NCI-H1417 treated with DMSO at 0.1 percent for 48 hours (cell line): Measurements from ENCODE around the gene KCTD16.

Experiments
- DNase-seq: peaks from one replicate; lab custom pipeline; 2025; lab: John Stamatoyannopoulos, UW

KCTD16 gene

DNA sequence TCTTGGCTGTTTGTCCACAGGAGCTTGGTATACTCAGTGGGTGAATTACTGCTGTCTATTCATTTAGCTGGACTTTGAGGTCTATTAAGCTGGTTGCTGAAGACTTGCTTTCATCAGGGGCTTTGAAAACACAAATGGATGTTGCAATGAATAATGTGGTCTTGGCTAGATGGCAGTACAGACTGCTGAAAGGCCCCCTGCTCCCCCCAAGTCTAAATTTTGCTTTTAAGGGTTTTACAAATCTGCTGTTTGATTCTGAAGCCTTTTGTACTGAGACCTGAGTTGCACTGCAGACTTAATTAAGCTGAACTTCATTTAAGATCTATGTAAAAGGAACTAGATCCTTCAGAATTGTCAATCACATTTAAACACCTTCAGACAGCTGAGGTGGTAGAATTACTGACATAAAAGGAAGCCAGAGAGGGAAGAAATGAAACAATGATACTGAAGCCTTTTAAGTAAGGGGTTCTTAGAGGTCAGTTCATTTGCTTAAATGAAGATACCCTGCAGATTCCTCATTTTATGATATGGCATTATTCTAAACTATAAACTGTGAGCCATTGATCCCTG lies 37.3 kb downstream of the KCTD16 start:
- no peak for DNase-seq

DNA sequence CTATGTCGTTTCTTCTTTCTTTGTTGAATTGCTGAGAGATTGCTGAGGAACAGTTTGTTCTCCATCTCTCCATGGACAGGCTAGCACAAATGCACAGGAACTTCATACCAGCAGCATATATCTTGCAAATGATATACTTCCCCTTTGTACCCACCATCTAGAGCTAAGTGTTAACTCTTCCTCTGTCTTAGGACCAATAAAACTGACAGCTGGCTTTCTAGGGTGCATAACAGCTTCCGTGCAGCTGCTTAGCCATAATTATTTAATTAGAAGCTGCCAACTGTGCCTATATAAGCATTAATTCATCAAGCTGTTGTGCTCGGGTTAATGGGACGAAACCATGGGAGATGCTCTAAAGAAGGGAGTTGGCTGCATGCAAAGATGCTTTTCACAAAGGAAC lies 38.7 kb downstream of the KCTD16 start:
- no peak for DNase-seq

DNA sequence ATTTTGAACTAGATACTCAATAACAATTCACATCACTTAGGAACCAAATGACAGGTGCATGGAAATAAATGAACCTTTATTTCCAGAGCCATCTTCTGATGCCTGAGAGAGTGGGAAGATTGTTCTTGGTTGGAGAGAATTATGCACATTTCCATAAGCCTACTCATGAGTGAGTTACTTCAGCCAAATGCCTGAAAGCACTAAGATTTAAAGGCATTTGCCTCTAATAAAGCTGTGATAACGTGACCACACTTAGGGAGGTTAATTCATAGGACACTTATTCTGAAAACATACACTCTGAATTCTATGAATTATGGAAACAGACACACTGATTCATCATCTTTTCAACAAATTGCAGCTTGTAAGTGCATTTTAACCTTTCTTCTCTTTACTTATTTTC lies 40.0 kb downstream of the KCTD16 start:
- DNase-seq = no peak

DNA sequence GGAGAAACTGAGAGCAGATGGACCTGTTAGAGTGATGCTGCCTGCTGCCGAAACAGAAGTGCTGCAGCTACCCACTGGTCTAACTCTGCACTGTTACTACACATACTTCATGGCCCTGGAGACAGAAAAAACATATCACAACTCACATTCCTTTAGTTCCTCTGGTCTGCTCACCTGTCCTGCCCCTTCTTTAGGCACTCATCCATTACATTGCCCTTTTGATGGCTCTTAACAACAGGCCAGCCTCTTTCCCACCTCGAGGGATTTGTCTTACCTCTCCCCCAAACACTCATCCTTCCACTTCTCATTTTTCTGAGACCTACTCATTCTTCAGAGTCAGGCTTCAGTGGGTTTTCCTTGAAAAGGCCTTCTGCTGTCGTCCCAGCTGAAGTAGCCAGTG lies 49.2 kb downstream of the KCTD16 start:
- no peak for DNase-seq

DNA sequence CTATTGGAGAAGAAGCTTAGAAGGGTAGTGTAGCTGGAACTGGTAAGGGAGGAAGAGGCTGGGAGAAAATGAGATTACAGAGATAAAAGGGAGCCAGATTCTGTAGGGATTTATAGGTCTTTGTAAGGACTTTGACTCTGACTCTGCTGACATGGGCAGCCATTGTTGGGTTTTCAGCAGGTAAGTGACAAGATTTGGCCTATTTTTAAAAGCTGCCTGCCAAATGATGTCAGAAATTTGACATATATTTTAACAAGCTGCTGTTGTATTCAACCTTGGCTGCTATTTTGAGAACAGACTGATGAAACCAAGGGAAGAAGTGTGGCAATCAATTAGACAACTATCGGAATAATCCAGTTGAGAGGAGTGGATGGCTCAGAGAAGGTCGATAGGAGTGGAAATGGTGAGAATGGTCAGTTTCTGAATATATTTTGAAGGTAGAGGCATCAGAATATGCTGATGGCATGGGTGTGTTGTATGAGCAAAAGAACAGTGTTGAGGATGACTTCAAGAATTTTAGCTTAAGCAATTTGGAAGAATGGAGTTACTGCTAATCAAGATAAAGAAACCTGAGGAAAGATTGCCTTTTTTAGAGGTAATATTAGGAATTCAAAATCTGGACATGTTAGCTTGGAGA lies 56.8 kb downstream of the KCTD16 start:
- no peak for DNase-seq

DNA sequence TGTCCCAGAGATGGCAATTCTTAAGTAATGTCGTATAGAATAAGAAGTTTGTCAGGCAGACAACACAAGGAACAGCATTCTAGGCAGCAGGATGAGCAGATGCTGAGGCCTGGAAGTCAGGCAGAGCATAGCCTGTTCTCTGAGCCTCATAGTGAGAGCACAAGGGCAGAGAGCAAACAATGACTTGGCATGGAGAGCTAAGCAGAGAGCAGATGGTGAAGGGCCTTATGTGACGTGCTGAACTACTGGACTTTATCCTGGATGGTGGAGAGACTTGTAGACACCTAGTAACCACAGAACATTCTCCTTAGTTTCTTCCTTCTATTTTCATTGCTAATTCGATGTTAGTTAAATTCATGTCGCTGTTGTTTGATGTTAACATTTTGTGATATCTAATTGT lies 60.1 kb downstream of the KCTD16 start:
- no peak for DNase-seq

DNA sequence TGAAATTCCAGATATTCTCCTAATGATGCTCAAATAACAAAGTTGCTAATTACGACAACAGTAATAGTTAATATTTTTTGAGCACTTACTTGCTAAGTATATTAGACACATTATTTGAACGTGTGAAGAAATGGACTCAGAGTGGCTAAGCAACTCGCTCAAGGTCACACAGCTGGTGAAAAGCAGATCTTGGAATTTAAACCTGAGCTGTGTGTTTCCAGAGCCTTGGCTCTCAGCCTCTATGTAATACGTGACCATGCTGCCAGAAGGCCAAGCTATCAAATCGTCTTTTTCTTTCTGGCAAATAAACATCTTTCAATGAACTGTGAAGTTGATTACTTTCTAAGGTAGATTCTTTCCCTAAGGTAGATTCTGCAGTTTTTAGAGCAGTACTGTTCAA lies 61.6 kb downstream of the KCTD16 start:
- DNase-seq = no peak

DNA sequence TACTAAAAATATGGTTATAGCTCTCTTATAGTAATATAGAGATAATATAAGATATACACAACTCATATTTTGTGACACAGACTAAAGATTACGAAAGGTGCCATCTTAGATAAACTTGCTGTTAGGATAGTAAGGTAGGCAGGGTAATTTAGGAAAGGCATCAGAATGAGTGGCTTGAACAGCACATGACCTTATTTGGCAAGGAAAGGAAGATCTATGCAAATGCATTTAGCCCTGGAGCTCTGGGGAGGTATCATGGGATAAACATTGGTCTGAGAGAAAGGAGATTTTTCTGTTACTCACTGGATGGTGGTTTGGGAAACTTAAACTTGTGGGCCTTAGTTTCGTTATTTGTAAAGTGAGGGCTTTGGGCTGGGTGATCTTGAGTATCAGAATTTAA lies 65.8 kb downstream of the KCTD16 start:
- DNase-seq = no peak

DNA sequence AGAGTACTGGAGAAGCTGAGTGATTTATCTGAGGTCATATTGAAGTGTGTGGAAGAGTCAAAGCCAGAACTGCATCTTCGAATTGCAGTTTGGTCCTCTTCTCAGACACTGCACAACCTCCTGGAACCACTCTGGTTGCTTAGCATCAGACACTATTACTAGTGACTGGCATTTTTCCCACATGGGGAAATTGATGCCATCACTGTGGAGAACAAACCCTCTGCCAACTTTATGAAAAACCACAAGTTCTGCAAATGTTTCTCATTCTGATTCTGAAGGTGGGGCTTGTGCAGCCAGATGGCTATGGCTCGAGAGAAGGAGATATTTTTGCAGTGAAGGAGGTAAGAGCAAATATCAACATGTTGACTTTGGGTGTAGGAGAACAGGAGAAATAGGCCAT lies 67.2 kb downstream of the KCTD16 start:
- DNase-seq = no peak

DNA sequence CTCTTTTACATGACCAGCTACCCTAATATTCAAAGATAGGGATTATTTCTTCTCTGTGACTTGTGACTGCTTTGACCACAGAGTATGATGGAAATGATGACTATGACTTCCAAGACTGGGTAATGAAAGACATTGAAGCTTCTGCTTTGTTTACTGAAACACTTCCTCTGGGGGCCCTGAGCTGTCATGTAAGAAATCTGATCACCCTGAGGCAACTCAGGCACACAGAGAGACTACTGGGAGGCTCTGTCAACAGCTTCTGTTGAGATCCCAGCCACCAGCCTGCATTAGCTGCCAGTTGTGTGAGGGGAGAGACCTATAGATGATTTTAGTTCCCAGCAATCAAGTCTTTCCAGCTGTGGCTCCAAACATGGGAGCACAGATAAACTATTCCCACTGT lies 76.5 kb downstream of the KCTD16 start:
- DNase-seq = no peak

DNA sequence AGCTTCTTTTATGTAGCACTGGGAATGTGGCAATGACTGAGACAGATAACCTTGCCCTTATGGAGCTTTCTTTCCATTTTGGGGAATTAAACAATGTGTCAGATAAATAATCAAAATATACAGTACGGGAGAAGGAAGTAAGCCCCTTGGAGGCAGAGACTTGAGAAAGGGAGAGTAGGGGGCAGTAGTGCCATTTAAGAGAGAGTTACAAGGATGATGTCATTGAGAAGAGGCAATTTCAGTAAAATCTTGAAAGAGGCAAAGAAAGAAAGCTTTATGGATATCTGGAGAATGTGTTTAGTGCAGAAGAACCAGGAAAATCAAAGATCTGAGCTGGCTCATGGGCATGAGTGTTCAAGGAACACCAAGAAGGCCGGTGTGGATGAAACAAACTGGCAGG lies 77.3 kb downstream of the KCTD16 start:
- DNase-seq = no peak

DNA sequence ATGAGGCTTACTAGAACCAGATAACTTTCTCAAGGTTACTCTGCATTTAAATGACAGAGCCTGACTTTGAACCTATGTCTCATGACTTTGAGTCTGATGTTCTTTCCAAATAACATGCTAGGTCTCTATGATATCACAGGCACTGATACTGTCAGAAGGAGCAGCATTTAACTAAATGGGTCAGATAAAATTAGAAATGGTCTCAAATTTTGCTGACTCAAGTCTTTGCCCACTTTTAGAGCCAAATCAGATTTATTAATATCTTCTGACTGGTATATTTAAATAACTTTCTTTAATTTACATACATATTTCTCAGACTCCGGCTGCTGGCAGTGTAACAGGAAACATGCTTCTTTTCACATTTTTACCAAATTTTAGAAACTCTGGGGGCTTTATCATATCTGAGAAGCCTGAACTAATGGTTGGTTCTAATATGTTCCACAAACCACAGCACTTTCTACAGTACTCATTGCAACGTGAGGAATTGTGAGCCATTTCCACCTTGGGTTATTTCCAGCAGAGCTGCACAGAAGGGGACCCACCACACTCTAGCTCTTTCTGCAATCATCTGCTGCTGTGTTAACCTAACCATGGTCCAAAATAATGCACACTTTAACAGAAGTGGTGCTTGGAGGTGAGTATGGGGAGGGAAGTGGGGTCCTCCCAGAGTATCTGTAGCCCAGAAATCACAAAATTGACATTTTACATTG lies 79.2 kb downstream of the KCTD16 start:
- no peak for DNase-seq

DNA sequence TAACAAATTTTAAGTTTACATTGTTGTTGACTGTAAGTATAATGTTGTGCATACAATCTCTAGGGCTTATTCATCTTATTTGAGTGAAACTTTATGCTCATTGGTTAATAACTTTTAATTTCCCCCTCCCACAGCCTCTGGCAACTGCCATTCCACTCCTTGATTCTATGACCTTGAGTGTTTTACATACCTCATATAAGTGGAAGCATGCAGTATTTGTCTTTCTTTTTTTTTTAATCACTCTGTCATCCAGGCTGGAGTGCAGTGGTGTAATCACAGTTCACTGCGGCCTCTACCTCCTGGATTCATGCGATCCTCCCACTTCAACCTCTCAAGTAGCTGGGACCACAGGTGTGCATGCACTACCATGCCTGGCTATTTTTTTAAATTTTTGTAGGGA lies 83.9 kb downstream of the KCTD16 start:
- DNase-seq = no peak

DNA sequence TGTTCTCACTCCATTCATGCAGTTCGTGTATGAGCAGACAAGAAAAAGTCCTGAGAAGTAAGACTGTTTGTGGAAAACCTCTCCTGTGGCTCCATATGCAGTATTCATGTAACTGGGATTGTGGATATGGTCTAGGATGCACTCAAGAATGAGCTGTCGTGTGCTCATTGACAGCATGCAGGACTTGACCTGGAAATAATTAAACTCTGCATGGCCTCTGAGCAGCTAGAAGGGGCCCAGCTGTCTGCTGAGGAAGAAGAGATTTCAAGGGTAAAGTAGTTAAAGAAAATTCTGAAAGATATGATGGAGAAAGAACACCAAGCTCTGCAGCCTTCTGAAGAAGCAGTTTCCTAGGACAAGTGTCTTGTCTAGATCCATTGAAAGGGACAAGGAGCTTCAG lies 89.4 kb downstream of the KCTD16 start:
- no peak for DNase-seq

DNA sequence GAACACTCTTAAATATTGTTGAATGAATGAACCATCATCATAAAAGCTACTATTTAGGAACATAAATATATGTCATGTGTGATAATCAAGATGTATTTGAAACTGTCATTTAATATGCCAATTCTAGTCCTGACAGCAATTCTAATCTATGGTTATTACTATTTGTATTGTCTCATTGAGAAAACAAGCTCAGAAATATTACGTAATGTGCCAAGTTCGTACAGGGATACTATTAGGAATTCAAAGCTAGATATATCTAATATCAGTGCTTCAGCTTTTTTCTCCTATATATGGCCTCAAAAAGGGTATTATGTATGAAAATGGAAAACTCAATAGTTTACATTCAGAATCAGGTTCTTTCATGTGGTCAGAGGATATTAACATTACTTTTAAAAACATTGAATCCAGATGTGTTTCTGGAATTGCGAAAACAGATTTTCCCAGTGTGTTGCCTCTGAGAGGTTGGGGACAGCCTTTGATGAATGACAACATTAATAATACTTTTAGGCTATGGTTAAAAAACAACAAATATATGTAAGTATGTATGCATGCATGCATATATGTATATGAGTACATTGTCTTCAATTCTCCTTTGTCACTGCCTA lies 95.1 kb downstream of the KCTD16 start:
- no peak for DNase-seq

DNA sequence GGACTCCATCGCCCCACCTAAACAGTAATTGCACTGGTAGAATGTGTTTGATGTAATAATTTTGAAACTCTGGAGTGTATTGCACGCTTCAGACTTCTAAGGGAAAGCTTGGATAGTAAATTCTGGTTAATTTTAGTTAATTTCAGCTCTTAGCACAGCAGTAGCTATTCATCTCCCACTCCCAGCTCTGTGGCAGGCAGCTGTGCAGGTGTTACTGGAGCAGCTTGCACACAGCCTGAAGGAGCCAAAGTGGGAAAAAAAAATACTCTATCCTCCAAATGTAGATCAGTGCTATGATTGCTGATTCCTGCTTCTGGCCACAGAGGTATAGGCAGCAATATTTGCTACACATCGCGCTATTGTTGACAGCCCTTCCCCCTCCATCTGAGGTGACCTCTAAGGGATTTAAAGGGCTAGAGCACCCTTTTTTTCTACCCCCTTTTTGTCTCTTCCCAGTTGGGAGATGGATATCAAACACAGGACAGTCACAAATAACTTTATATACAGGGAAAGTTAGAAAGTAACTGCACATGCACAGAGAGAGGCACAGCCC lies 97.4 kb downstream of the KCTD16 start:
- DNase-seq = peak; percentile 2

DNA sequence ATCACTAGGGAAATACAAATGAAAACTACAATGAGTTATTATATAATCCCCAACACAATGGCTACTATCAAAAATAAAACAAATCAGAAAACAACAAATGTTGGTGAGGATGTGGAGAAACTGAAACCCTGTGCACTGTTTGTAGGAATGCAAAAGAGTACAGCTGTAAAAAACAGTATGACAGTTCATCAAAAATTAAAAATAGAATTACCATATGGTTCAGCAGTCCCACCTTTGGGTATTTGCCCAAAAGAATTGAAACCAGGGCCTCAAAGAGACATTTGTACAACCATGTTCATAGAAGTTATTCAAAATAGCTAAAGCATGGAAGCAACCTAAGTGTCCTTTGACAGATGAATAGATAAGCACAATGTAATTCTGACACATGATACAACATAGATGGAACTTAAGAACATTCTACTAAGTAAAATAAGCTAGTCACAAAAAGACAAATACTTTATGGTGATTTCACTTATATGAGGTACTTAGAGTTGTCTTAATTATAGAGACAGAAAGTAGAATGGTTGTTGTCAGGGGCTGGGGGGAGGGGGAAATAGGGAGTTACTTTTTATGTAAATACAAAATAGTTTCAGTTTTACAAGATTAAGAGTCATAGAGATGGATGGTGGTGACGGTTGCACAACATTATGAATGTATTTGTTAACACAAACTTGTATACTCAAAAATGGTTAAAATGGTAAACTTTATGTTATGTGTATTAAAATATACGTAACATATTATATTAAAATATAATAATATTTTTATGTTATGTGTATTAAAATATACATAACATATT lies 102.8 kb downstream of the KCTD16 start:
- DNase-seq = no peak

DNA sequence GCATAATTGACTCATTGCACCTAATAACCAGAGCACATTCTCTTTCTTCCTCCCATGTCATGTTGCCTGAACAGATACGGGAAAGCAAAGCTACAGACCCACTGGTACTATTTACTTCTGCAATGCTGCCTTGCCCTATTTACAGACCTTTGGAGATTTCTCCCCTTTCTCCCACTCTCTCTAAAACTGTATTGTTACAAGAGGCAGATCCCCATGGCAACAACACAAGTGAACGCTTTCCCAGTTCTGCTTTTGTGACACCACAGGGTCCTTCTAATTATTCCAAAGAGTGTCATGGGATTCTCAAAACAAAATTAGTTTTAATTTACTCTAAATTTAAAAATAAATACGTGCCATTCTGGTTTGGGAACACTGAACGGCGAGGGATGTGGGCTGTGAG lies 104.7 kb downstream of the KCTD16 start:
- no peak for DNase-seq

DNA sequence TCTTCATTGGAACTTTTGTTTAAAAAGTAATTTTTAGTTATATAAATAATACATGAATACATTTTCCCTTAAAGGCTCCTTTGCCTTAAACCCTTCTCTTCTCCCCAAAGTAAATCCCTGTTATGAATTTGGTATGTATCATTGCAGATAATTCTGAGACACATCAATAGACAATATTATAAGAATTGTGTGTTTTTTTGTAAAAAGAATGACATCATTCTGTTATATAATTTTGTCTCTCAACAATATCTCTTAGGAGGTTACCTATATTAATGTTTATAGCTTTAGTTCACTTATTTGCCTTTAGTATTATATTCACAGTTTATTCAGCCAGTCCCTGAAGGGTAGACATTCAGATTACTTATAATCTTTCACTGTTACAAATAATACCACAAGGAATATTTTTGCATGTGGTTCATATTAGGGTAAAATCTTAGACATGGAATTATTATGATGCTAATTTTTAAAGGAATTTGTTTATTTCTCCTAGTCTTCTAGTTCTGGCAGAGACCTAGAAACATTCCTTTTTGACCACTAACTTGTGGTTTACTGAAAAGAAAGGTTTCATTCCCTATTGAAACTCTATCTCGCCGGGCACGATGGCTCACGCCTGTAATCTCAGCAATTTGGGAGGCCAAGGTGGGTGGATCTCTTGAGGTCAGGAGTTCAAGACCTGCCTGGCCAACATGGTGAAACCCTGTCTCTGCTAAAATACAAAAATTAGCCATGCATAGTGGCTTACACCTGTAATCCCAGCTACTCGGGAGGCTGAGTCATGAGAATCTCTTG lies 105.6 kb downstream of the KCTD16 start:
- DNase-seq = no peak

DNA sequence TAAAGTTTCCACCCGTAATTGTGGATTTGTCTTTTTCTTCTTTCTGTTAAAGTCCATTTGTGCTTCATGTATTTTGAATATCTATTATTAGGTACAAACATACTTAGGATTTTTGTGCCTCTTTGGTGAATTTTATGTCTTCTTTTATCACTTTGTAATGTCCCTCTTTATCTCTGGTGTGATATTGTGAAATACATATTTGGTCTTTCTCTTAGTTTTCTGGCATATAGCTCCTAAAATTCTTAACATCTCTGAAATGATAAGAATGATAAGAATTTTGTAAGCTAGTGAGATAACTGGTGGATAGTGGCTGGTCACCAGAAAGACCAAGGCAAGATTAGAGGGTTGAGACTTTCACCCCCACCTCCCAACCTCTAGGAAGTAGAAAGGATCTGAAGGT lies 111.1 kb downstream of the KCTD16 start:
- DNase-seq = no peak

DNA sequence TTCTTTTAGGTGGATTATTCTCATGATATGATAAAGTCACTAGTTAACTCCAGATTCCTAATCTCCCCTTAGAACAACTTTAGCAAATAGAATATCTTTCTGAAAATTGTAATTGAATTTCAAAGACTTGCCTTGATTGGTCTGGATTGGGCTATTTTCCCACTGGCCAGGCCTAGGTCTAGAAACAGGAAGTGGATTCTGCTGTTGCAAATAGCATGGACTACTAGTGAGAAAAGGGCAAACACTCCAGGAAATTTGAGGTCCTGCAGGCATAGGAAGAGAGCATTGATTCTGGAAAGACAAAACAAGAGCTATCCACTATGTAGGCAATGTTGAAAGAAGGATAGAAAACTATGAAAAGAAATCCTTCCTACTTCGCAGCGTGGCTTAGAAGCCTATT lies 113.4 kb downstream of the KCTD16 start:
- no peak for DNase-seq
